Activated CD4-positive, alpha-beta T cell treated with anti-CD3 and anti-CD28 coated beads, Interleukin-10, Interleukin-2, amounts not matched to agents 100 ng/mL and 50 ng/mL, durations not matched to agents 16 hours and 8 hours (primary cell): Measurements from ENCODE around the gene MFSD8.
"Not testable (repeated sequence)": the region's sequence is repeated elsewhere in the genome, so short reads cannot be mapped to it uniquely, and the experiment has no call there.

Experiments used
- DNase-seq: peaks from one replicate; pipeline ENCODE4 v3.0.0-alpha.2; 2020

The MFSD8 gene, protein sequence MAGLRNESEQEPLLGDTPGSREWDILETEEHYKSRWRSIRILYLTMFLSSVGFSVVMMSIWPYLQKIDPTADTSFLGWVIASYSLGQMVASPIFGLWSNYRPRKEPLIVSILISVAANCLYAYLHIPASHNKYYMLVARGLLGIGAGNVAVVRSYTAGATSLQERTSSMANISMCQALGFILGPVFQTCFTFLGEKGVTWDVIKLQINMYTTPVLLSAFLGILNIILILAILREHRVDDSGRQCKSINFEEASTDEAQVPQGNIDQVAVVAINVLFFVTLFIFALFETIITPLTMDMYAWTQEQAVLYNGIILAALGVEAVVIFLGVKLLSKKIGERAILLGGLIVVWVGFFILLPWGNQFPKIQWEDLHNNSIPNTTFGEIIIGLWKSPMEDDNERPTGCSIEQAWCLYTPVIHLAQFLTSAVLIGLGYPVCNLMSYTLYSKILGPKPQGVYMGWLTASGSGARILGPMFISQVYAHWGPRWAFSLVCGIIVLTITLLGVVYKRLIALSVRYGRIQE

DNA sequence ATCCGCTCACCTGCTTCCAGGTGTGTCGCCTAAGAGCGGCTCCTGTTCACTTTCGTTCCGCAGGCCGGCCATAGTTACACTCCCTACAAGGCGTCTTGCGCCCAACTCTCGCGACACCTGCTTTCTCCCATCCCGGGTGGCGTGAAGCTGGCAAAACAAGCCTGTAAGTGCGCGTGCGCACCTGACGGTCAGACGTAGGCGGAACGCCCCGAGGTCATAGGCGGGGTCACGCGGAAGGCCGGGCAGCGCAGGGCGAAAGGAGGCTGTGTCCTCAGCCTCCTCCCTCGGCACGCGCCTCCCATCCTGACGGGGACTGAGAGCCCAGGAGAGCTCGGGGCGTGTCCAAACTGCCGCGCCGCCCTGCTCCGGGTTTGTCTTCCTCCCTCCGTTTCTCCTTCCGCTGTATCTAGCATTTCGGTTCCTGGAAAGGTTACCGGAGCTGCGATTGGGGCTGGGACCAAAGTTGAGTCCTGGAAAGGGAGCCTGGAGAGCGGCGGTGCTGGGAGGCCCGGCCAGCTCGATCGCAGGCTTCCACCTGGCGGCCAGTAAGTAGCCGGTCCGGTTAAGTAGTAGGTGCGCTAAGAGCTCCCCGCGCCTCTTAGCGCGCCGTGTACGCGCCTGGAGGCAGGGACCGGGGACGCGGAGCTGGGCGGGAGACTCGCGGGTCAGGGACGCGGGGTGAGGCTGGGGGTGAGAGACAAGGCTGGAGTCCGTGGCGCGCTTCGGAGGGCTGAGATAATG is at the start of gene MFSD8, which contains the start of gene ABHD18:
MFSD8 (minus strand) TSS at position 112 of the 741 bp plus-strand sequence; CDS start at position 72, 40 bp downstream.
ABHD18 (plus strand) TSS at position 345 of the 741 bp plus-strand sequence. CDS start 17,550 bp downstream, outside the sequence.
- DNase-seq, result peak; percentile 100

GRCh38 chr4:128009428-128009827 is 44.5 kb upstream of the MFSD8 start:
- DNase-seq, result no peak

DNA sequence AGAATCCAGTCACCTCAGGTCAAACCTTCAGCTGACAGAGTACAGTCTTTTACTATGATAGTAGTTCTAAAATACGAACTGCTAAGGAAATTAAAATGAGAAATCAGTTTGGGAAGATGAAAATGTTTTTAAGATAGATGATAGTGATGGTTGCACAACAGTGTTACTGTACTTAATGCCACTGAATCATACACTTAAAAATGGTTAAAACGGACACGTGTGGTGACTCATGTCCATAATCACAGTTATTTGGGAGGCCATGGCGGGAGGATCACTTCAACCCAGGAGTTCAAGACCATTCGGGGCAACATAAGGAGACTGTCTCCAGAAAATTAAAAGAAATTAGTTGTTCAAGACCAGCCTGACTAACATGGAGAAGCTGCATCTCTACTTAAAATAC is 41.6 kb upstream of the MFSD8 start:
- no peak for DNase-seq

DNA sequence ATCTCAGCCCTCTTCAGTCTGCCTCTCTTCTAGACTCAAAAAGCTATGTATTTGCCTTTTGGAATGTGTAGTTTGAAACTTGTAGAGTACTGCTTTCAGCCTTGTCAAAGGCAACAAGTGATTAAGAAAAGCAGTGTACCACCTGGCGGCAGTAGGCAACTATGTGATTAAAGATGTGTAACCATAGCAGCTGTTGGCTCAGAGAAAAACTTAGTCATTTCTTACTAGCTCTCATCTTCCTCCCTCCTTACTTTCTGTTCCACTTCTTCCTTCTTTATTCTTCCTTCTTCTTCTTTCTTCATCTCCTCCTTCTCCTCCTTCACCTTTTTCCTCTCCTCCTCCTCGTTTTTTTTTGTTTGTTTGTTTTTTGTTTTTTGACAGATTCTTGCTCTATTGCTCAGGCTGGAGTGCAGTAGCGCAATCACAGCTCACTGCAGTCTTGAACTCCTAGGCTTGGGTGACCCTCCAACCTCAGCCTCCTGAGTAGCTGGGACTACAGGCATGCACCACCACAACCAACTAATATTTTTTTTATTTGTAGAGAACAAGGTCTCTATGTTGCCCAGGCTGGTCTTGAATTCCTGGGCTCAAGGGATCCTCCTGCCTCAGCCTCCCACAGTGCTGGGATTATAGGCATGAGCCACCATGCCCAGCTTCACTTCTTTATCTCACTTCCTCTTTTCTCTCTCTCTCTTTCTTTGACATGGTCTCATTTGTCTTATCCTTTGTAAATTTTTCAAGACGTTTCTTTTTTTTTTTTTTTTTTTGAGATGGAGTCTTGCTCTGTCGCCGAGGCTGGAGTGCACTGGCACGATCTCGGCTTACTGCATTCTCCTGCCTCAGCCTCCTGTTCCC is 32.8 kb upstream of the MFSD8 start:
- peak; percentile 68 for DNase-seq

DNA sequence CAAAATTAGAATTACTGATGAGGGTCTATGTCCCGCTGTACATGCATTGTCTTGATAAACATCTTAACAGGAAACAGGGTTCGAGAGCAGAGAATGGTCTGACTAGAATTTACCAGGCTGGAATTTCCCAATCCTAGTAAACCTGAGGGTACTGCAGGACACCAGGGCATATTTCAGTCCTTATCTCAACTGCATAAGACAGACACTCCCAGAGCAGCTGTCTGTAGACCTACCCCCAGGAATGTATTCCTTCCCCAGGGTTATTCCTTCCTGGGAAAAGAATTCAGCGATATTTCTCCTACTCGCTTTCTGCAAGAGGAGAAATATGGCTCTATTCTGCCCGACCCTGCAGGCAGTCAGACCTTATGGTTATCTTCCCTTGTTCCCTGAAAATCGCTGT is 31.5 kb upstream of the MFSD8 start:
- not testable (repeated sequence) for DNase-seq

DNA sequence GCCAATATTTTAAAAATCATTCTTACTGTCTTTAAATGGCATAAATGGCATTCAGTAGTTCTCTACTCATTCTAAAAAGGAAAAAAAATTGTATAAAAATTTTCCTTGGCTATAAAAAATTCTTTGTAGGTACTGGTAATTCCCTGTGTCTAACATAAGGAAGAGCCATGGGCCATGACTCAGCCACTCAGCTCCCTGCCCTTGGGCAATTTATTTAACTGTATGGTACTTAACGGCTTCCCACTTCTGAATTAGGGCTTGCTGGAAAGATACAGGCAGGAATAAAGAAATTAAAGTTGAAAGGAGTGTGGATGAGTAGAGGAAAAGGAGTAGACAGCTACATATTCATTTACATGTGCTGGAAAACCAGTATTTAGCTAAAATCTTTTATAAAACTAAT is 30.8 kb upstream of the MFSD8 start:
- DNase-seq, result no peak

- DNase-seq, result no peak
These were observed 28.2 kb upstream of the MFSD8 start for GRCh38 chr4:127993151-127993550.

- no peak for DNase-seq
These were observed 23.7 kb upstream of the MFSD8 start for GRCh38 chr4:127988638-127989037.

DNA sequence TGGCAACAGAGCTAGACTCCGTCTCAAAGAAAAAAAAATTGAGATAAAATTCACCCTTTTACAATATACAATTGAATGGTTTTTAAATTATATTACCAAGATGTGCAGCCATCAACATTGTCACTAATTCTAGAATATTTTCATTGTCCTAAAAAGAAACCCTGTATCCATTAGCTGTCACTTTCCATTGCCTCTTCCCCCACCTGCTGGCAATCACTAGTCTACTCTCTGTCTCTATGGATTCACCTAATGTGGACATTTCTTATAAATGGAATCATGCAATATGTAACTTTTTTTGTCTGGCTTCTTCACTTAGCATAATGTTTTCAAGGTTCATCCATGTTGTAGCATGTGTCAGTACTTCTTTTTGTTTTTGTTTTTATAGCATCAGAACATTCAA is 21.0 kb upstream of the MFSD8 start:
- DNase-seq, result no peak

GRCh38 chr4:127982445-127982844 is 17.5 kb upstream of the MFSD8 start:
- no peak for DNase-seq

- DNase-seq, result no peak
These were observed 14.0 kb upstream of the MFSD8 start for GRCh38 chr4:127978930-127979329.

DNA sequence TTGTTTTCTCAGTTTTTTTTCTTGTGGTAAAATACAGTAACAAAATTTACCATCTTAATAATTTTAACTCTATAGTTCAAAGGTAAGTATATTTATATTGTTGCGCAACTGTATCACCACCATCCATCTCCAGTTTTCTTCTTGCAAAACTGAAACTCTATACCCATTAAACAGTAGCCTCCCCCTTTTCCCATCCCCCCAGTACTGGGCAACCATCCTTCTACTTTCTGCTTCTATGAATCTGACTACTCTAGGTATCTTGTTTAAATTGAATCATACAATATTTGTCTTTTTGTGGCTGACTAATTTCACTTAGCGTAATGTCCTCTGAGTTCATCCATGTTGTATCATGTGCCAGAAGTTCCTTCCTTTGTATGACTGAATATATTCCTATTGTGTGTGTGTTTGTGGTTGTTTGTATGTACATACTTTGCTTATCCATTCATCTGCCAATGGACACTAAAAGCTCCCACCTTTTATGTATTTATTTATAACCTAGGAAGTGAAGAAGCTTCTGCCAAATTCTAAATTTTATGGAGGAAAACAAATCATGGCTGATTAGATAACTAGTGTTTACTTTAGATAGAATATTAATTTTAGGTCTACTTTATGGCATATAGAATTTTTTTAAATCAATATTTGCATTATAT is 10.3 kb upstream of the MFSD8 start:
- DNase-seq, result peak; percentile 9

DNA sequence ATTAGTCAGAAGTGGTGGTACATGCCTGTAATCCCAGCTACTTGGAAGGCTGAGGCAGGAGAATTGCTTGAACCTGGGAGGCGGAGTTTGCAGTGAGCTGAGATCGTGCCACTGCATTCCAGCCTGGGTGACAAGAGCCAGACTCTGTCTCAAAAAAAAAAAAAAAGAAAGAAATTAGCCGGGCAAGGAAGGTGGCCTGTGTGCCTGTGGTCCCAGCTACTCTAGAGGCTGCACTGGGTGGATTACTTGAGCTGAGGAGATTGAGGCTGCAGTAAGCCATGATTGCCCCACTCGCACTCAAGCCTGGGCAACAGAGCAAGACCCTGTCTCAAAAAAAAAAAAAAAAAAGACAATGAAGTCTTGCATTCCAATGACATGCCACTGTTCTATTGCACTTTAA is 6.0 kb upstream of the MFSD8 start:
- not testable (repeated sequence) for DNase-seq

- no peak for DNase-seq
These were observed 3.6 kb upstream of the MFSD8 start for GRCh38 chr4:127968586-127968985.

DNA sequence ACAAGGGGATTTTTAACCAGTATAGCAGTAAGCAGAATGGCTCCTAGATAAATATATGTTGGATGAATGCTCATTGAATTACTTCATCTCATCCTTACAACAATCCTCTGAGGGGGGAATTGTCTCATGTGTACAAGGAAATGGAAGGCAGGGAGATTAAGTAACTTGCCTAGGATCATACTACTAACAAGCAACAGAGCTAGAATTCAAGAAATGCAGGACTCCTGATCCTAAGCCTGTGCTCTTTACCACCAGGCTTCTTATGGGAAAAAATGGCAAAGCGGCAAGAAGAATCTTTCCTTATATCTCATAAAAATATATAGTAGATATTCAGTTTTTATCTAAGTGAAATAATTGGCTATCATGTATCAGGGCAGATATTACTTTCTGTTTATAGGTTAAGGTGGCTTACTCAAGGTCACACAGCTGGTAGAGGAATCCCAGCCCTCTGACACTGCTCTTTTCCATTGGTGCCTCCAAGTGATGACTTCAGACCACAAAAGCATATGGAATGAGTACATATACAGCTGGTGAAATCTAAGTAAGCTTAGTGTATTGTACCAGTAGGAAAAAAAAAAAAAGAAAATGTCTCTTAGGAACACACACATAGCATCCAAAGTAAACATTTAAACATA is 2.3 kb upstream of the MFSD8 start:
- no peak for DNase-seq

- peak; percentile 74 for DNase-seq
These were observed 816 bp upstream of the MFSD8 start for GRCh38 chr4:127965803-127966175.

DNA sequence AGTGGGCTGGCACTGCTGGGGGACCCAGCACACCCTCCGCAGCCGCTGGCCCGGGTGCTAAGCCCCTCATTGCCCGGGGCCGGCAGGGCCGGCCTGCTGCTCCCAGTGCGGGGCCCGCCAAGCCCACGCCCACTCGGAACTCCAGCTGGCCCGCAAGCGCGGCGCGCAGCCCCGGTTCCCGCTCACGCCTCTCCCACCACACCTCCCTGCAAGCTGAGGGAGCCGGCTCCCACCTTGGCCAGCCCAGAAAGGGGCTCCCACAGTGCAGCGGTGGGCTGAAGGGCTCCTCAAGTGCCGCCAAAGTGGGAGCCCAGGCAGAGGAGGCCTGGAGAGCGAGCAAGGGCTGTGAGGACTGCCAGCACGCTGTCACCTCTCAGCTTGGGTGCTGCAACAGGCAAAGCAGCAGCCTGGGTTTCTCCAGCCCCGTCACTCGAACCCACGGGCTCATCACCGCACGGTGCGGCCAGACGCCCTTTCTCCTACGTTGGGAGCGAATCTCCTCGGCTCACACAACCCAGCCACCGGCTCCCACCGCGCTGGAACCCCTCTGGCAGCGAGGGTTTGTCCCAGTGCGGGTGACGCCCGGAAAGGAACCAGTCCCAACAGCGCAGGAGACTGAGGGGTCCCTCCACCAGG is 429 bp downstream of the MFSD8 start:
- peak; percentile 27 for DNase-seq

GRCh38 chr4:127963633-127964398 is 1.2 kb downstream of the MFSD8 start:
- peak; percentile 22 for DNase-seq

DNA sequence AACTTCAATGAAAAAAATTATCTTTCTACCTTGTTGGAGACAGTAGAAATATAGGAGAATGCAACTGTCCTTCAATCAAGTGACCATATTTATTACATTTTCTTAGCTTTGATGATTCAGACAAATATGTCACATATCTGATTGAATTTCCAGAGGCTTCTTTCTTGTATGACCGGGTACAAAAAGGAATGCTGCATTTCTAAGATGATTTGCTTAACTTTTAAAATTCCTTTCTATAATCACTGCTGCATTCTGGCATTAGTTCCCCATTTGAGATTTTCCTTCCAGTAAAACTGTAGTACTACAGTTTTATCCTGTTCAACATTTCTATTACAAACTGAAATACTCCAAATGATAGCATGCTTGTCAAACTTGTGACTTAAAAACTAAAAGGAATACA is 5.2 kb downstream of the MFSD8 start:
- no peak for DNase-seq

DNA sequence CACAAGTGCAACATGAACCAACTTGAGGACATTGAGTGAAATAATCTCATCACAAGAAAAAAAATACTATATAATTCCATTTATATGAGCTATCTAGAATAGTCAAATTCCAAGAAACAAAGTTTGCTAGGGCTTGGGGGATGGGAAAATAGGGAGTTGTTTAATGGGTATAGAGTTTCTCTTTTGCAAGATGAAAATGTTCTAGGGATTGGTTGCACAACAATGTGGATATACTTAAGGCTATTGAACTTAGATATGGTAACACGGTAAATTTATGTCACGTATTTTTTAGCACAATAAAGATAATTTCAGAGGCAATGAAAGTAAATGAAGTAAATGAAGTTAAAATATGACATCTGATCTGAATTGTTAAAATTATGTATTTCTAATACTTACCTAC is 7.9 kb downstream of the MFSD8 start:
- no peak for DNase-seq

GRCh38 chr4:127936974-127937373 is 28.0 kb downstream of the MFSD8 start:
- peak; percentile 8 for DNase-seq
